Astrocyte (in vitro differentiated cells and primary cell): ENCODE measurements around the gene UPB1. TPM values are rescaled to one million over a fixed set of nuclear protein-coding genes. Genes with fewer than 3 reads are reported as not detected.

Source experiments
- DNase-seq: peaks from one replicate; pipeline ENCODE4 v3.0.0-alpha.2; 2010; ENCODE audit warnings: low read depth
- FAIRE-seq: peaks from 2 replicates; lab custom pipeline; 2011; peaks lifted over from hg19 to GRCh38; lab: Jason Lieb, UNC
- H2AFZ ChIP-seq: 2 replicates; pipeline ENCODE4 v1.6.0; 2012; ENCODE audit warnings: low read depth, low read length, inconsistent platforms
- H3K27ac ChIP-seq: 2 replicates; pipeline ENCODE4 v1.5.1; 2011; ENCODE audit warnings: low read depth, low read length, inconsistent platforms
- H3K27me3 ChIP-seq: 2 replicates; pipeline ENCODE4 v1.6.0; 2011; ENCODE audit warnings: low read length, inconsistent platforms; ENCODE audit not compliant: insufficient read depth
- H3K36me3 ChIP-seq: 2 replicates; pipeline ENCODE4 v1.5.1; 2011; ENCODE audit warnings: low read length, inconsistent platforms; ENCODE audit not compliant: insufficient read depth
- H3K4me1 ChIP-seq: 2 replicates; pipeline ENCODE4 v1.5.1; 2011; ENCODE audit warnings: low read length, inconsistent platforms; ENCODE audit not compliant: insufficient read depth
- H3K4me2 ChIP-seq: 2 replicates; pipeline ENCODE4 v1.6.0; 2012; ENCODE audit warnings: low read length, inconsistent platforms
- H3K4me3 ChIP-seq: 2 replicates; pipeline ENCODE4 v1.5.1; 2011; ENCODE audit warnings: low read depth, mild to moderate bottlenecking, low read length, inconsistent platforms; ENCODE audit not compliant: insufficient read depth
- H3K79me2 ChIP-seq: 2 replicates; pipeline ENCODE4 v1.6.0; 2012; ENCODE audit warnings: mild to moderate bottlenecking, low read length, inconsistent platforms; ENCODE audit not compliant: insufficient read depth
- H3K9ac ChIP-seq: 2 replicates; pipeline ENCODE4 v1.6.0; 2012; ENCODE audit warnings: mild to moderate bottlenecking, low read length, inconsistent platforms
- H3K9me3 ChIP-seq: 2 replicates; pipeline ENCODE4 v1.5.1; 2012; ENCODE audit warnings: low read depth, mild to moderate bottlenecking, low read length, inconsistent platforms; ENCODE audit not compliant: insufficient read depth
- H4K20me1 ChIP-seq: 2 replicates; pipeline ENCODE4 v1.6.0; 2012; ENCODE audit warnings: low read length, inconsistent platforms; ENCODE audit not compliant: insufficient read depth
- H3K27ac Mint-ChIP-seq: one replicate; pipeline ENCODE4 v1.8.0; 2021; ENCODE audit warnings: mild to moderate bottlenecking, mixed read lengths; ENCODE audit not compliant: unreplicated experiment
- H3K27me3 Mint-ChIP-seq: one replicate; pipeline ENCODE4 v1.8.0; 2021; ENCODE audit warnings: low read depth, mixed read lengths; ENCODE audit not compliant: unreplicated experiment
- H3K36me3 Mint-ChIP-seq: one replicate; pipeline ENCODE4 v1.8.0; 2021; ENCODE audit warnings: low read depth, mixed read lengths; ENCODE audit not compliant: unreplicated experiment
- H3K4me1 Mint-ChIP-seq: one replicate; pipeline ENCODE4 v1.8.0; 2021; ENCODE audit warnings: low read depth, mixed read lengths; ENCODE audit not compliant: unreplicated experiment
- H3K4me3 Mint-ChIP-seq: one replicate; pipeline ENCODE4 v1.8.0; 2021; ENCODE audit warnings: mild to moderate bottlenecking, moderate library complexity, mixed read lengths; ENCODE audit not compliant: unreplicated experiment
- H3K9me3 Mint-ChIP-seq: one replicate; pipeline ENCODE4 v1.8.0; 2021; ENCODE audit warnings: mild to moderate bottlenecking, mixed read lengths; ENCODE audit not compliant: unreplicated experiment
- EZH2 ChIP-seq: IDR thresholded peaks from 2 replicates; pipeline ENCODE4 v1.6.1; 2012; ENCODE audit warnings: mild to moderate bottlenecking, low read length, inconsistent platforms; ENCODE audit not compliant: insufficient read depth
- total RNA-seq: library from RNA; stranded (reverse); gene quantifications from 2 replicates; pipeline ENCODE4 v1.2.1, GENCODE V29; 2021
- TF ChIP-seq, protein P1 (sequence below): IDR thresholded peaks from 2 replicates; pipeline ENCODE4 v1.5.1; 2011; ENCODE audit warnings: low read depth, mild to moderate bottlenecking, inconsistent platforms, low read length, moderate library complexity; ENCODE audit not compliant: insufficient read depth

Gene UPB1
- total RNA-seq, 1 donor from 2014 or later = 0.30 TPM

DNA sequence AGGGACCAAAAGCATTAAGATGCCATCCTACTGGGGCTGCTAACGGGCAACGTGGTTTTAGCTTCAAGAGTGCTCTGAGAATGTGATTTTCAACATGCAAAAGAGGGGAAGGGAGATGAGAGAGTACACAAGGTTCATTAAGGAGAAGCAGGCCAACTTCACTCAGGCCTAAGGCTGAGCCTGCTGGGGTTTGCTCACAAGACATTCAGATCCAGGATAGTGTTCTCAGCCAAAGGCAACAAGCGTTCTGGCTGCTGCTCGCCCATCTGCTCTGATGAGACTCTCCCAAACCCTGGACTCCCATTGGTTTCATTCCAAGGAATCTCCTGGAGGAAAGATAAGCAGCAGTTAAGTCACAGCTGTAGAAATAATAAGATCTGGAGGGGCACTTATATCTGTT lies 23.6 kb upstream of the UPB1 start:
- Histone ChIP-seq H3K9ac (peak overlapping the region; percentile 68), H3K4me2 (peak overlapping the region; percentile 24), H3K9me3 (no peaks in the 10 kb centered on the region), H3K4me1 (peaks cover 40% of the 10 kb centered on the region), H4K20me1 (no peaks in the 10 kb centered on the region), H3K27me3 (no peaks in the 10 kb centered on the region), H3K36me3 (no peaks in the 10 kb centered on the region), H3K79me2 (no peaks in the 10 kb centered on the region), H3K27ac (peak overlapping the region; percentile 85), H2AFZ (peak overlapping the region; percentile 35), H3K4me3 (no peak overlapping the region)
- Mint-ChIP-seq H3K27ac (peak overlapping the region; percentile 72), H3K4me3 (no peak overlapping the region), H3K36me3 (no peaks in the 10 kb centered on the region), H3K4me1 (peaks cover 30% of the 10 kb centered on the region), H3K27me3 (no peaks in the 10 kb centered on the region), H3K9me3 (no peaks in the 10 kb centered on the region)
- TF ChIP-seq, protein P1, sequence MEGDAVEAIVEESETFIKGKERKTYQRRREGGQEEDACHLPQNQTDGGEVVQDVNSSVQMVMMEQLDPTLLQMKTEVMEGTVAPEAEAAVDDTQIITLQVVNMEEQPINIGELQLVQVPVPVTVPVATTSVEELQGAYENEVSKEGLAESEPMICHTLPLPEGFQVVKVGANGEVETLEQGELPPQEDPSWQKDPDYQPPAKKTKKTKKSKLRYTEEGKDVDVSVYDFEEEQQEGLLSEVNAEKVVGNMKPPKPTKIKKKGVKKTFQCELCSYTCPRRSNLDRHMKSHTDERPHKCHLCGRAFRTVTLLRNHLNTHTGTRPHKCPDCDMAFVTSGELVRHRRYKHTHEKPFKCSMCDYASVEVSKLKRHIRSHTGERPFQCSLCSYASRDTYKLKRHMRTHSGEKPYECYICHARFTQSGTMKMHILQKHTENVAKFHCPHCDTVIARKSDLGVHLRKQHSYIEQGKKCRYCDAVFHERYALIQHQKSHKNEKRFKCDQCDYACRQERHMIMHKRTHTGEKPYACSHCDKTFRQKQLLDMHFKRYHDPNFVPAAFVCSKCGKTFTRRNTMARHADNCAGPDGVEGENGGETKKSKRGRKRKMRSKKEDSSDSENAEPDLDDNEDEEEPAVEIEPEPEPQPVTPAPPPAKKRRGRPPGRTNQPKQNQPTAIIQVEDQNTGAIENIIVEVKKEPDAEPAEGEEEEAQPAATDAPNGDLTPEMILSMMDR = no peak
- TF ChIP-seq EZH2 = no peak
- FAIRE-seq (peak; percentile 29), DNase-seq (peak; percentile 96)

DNA sequence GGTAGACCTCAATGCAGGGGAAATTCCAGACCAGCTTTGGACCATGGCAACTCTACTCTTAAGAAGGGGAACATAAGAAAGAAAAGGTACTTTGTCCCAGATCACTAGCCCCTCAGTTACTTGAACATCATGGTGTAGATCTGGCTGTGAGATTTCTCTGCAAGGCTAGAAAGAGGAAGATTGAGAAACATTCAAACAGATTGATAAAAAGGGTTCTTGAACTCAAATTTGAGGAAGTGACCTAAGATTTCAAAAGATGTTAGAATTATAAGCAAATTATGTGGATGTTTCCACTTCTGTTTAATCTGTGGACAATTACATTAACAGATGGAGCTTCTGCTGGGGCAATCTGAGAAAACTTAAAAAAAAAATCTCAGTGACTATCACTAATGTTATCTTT lies 21.8 kb upstream of the UPB1 start:
- H3K4me1 Mint-ChIP-seq = peaks cover 21% of the 10 kb centered on the region
- Histone ChIP-seq H3K4me2 (no peak overlapping the region), H3K4me1 (peaks cover 27% of the 10 kb centered on the region), H3K27ac (no peak overlapping the region), H2AFZ (no peak overlapping the region), H3K4me3 (no peak overlapping the region), H3K36me3 (no peaks in the 10 kb centered on the region), H3K79me2 (no peaks in the 10 kb centered on the region), H3K9ac (no peak overlapping the region), H4K20me1 (no peaks in the 10 kb centered on the region), H3K27me3 (no peaks in the 10 kb centered on the region), H3K9me3 (no peaks in the 10 kb centered on the region)
- H3K9me3 Mint-ChIP-seq = peaks cover 3% of the 10 kb centered on the region
- H3K36me3 Mint-ChIP-seq = no peaks in the 10 kb centered on the region
- H3K27me3 Mint-ChIP-seq = no peaks in the 10 kb centered on the region
- H3K27ac Mint-ChIP-seq = peak overlapping the region; percentile 94
- no peak for TF ChIP-seq EZH2
- TF ChIP-seq, protein P1 = no peak
- H3K4me3 Mint-ChIP-seq = no peak overlapping the region
- FAIRE-seq = no peak
- no peak for DNase-seq

DNA sequence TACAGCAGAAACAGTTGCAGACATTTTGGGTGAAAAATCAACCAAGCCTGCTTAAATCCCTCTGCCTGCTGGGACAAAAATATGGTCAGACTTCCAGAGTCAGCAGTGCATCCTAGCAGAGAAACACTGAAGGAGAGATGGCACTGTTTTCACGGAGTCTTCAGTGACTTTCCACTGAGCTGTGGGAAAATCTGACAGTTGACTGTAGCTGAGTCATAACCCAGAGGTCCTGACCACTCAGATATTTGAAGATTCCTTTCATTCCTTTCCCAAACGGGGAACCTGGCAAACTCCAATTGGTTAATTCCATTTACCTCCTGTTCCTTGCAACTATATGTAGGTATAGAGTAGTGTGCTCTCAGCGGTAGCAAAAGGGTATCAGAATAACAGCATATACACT lies 20.9 kb upstream of the UPB1 start:
- Histone ChIP-seq H3K9ac (peak overlapping the region; percentile 68), H3K27me3 (no peaks in the 10 kb centered on the region), H3K4me1 (peaks cover 27% of the 10 kb centered on the region), H4K20me1 (no peaks in the 10 kb centered on the region), H3K79me2 (no peaks in the 10 kb centered on the region), H3K9me3 (no peaks in the 10 kb centered on the region), H2AFZ (no peak overlapping the region), H3K27ac (peak overlapping the region; percentile 93), H3K4me3 (no peak overlapping the region), H3K4me2 (peak overlapping the region; percentile 54), H3K36me3 (no peaks in the 10 kb centered on the region)
- Mint-ChIP-seq H3K4me1 (peaks cover 21% of the 10 kb centered on the region), H3K4me3 (peak overlapping the region; percentile 45), H3K27me3 (no peaks in the 10 kb centered on the region), H3K27ac (peak overlapping the region; percentile 94), H3K36me3 (no peaks in the 10 kb centered on the region), H3K9me3 (peaks cover 3% of the 10 kb centered on the region)
- TF ChIP-seq, protein P1 = no peak
- TF ChIP-seq EZH2 = no peak
- peak; percentile 95 for DNase-seq
- peak; percentile 84 for FAIRE-seq
